SJSA1 (cell line): ENCODE results near the gene HRH1. TPM values are rescaled to one million over a fixed set of nuclear protein-coding genes. Genes with fewer than 3 reads are reported as not detected.

Experiments used
- DNase-seq, 2 experiments: peaks; one replicate each; pipeline ENCODE4 v3.0.0-alpha.2; 2015 to 2020; ENCODE audit warnings: low spot score in 2 of 2, low read depth in 1 of 2
- H3K27ac ChIP-seq: fragments of 250-450 bp; sonication (Bioruptor Pico); 2 replicates; pipeline ENCODE4 v1.5.1; 2020; ENCODE audit warnings: mild to moderate bottlenecking, moderate library complexity
- H3K27me3 ChIP-seq: fragments of 250-450 bp; sonication (Bioruptor Pico); replicated peaks from 2 replicates; pipeline ENCODE4 v1.5.1; 2020; ENCODE audit warnings: mild to moderate bottlenecking, moderate library complexity
- H3K36me3 ChIP-seq: fragments of 250-450 bp; sonication (Bioruptor Pico); 2 replicates; pipeline ENCODE4 v1.5.1; 2020; ENCODE audit warnings: mild to moderate bottlenecking
- H3K4me1 ChIP-seq: fragments of 250-450 bp; sonication (Bioruptor Pico); replicated peaks from 2 replicates; pipeline ENCODE4 v1.6.1; 2021; ENCODE audit warnings: mild to moderate bottlenecking
- H3K4me3 ChIP-seq: fragments of 250-450 bp; sonication (Bioruptor Pico); 2 replicates; pipeline ENCODE4 v1.5.1; 2020; ENCODE audit warnings: mild to moderate bottlenecking
- H3K9me3 ChIP-seq: fragments of 250-450 bp; sonication (Bioruptor Pico); replicated peaks from 2 replicates; pipeline ENCODE4 v1.5.1; 2020; ENCODE audit warnings: mild to moderate bottlenecking
- total RNA-seq: library from RNA; depleted of rRNA; stranded (reverse); fragments of >200 nt; shearing (Covaris generic); gene quantifications from 2 replicates; pipeline ENCODE4 v1.2.3, GENCODE V29; 2014

The HRH1 gene
- total RNA-seq, 1 experiment from 2014 or later = 21.9 TPM

DNA sequence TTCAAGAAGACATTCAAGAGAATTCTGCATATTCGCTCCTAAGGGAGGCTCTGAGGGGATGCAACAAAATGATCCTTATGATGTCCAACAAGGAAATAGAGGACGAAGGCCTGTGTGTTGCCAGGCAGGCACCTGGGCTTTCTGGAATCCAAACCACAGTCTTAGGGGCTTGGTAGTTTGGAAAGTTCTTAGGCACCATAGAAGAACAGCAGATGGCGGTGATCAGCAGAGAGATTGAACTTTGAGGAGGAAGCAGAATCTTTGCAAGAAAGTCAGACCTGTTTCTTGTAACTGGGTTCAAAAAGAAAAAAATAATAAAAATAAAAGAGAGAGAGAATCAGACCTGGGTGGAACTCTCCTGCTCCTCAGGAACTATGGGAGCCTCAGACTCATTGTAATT is 106.2 kb downstream of the HRH1 start:
- peaks cover 53% of the 10 kb centered on the region for H3K36me3 ChIP-seq

GRCh38 chr3:11269007-11269406 is 114.7 kb downstream of the HRH1 start:
- DNase-seq = no peak
- Histone ChIP-seq H3K4me3 (no peak overlapping the region), H3K36me3 (no peaks in the 10 kb centered on the region; the same call in 1 of the 2 replicates), H3K4me1 (peaks cover 12% of the 10 kb centered on the region), H3K27me3 (no peaks in the 10 kb centered on the region), H3K27ac (no peak overlapping the region), H3K9me3 (no peaks in the 10 kb centered on the region)

More for the DNA sequence above, 106.2 kb downstream of the HRH1 start:
- Histone ChIP-seq H3K9me3 (no peaks in the 10 kb centered on the region), H3K4me3 (no peak overlapping the region), H3K27me3 (no peaks in the 10 kb centered on the region), H3K27ac (no peak overlapping the region), H3K4me1 (no peaks in the 10 kb centered on the region)
- no peak for DNase-seq

- Histone ChIP-seq H3K4me1 (peaks cover 12% of the 10 kb centered on the region), H3K27me3 (no peaks in the 10 kb centered on the region), H3K27ac (peak within 1 kb of the TSS; percentile 83), H3K36me3 (peaks cover 21% of the 10 kb centered on the region), H3K4me3 (peak within 1 kb of the TSS; percentile 72), H3K9me3 (no peaks in the 10 kb centered on the region)
- DNase-seq = peak; percentile 91 to 96
These were observed 118.0 kb downstream of the HRH1 start, which contains the start of gene ATG7 for GRCh38 chr3:11271986-11272904. TSS of gene ATG7 (plus strand) at chr3:11272397. CDS start at chr3:11298696, 26,299 bp downstream.

- Histone ChIP-seq H3K27me3 (no peaks in the 10 kb centered on the region), H3K36me3 (peaks cover 24% of the 10 kb centered on the region), H3K27ac (peak overlapping the region; percentile 83), H3K9me3 (no peaks in the 10 kb centered on the region), H3K4me3 (peak overlapping the region; percentile 72), H3K4me1 (peaks cover 12% of the 10 kb centered on the region)
- no peak for DNase-seq
These were observed 118.7 kb downstream of the HRH1 start for GRCh38 chr3:11272906-11273574.

- H3K9me3 ChIP-seq = no peaks in the 10 kb centered on the region
- no peak overlapping the region for H3K27ac ChIP-seq
- H3K27me3 ChIP-seq = no peaks in the 10 kb centered on the region
- H3K4me1 ChIP-seq = peaks cover 19% of the 10 kb centered on the region
- no peak for DNase-seq
- H3K4me3 ChIP-seq = no peak overlapping the region
- peaks cover 24% of the 10 kb centered on the region for H3K36me3 ChIP-seq
These were observed 119.6 kb downstream of the HRH1 start for GRCh38 chr3:11273891-11274291.

DNA sequence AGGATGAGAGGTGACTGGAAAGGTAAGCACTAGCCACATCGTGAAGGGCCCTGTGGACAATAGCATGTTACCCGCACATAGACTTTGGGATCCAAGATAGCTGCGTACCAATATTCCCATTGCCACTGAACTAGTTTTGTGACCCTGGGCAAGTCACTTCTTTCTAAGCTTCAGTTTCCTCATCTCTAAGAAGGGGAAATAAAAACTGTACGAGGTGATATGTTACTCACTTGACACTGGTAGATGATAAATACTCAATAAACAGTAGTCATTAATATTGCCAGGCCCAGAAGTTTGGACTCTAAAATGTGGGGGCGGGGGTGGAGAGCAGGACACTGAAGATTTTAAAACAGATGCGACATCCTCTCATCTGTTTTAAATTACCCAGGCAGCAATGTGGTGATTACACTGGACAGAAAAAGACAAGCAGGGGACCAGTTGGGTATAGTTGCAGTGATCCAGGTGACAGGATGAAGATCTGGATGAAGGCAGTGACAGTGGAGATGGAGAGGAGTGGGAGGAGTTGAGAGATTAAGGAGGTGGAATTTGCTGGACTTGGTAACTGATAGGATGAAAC is 120.4 kb downstream of the HRH1 start:
- no peak overlapping the region for H3K27ac ChIP-seq
- no peaks in the 10 kb centered on the region for H3K9me3 ChIP-seq
- H3K36me3 ChIP-seq = peaks cover 27% of the 10 kb centered on the region
- peaks cover 25% of the 10 kb centered on the region for H3K4me1 ChIP-seq
- no peak for DNase-seq
- H3K4me3 ChIP-seq = no peak overlapping the region
- H3K27me3 ChIP-seq = no peaks in the 10 kb centered on the region

DNA sequence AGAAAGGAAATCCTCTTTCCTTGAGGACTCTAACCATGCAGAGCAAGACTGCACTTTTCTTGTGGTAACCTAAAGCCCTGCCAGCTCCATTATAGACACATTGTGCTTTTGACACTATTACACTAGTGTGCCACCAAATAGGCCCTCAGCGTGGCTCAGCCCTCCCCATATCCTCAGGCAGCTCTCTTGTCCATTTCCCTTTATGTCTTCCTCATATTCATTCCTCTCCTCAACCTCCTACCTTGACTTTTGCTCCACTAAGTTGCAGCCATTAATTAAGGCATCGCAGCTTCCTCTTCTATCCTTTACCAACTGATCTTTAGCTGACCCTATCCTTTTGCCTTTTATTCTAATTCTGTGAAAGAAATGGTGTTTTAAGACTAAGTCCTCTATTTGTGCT is 121.6 kb downstream of the HRH1 start:
- DNase-seq = no peak
- Histone ChIP-seq H3K27me3 (no peaks in the 10 kb centered on the region), H3K27ac (no peak overlapping the region), H3K9me3 (no peaks in the 10 kb centered on the region), H3K4me3 (no peak overlapping the region), H3K36me3 (peaks cover 35% of the 10 kb centered on the region), H3K4me1 (peaks cover 25% of the 10 kb centered on the region)

DNA sequence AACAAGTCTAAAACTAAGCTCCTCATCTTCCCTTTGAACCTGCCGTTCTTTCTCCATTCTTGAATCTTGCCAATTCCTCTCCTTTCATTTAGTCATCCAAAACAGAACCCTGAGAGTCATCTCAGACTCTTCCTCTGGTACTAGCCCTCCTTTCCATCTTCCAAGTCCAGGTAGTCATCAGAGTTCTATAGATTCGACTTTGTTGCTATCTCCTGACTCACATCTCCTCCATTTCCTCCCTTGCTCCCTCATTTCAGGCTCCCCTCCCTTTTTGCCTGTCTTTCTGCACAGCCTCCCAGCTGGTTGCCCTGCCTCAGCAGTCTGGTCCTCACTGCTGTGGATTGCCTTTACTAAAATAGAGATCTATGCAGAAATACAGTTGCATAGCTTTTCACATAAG is 122.6 kb downstream of the HRH1 start:
- H3K4me3 ChIP-seq = no peak overlapping the region
- H3K27ac ChIP-seq = no peak overlapping the region
- peaks cover 43% of the 10 kb centered on the region for H3K36me3 ChIP-seq
- DNase-seq = no peak
- no peaks in the 10 kb centered on the region for H3K9me3 ChIP-seq
- no peaks in the 10 kb centered on the region for H3K27me3 ChIP-seq
- peaks cover 22% of the 10 kb centered on the region for H3K4me1 ChIP-seq

DNA sequence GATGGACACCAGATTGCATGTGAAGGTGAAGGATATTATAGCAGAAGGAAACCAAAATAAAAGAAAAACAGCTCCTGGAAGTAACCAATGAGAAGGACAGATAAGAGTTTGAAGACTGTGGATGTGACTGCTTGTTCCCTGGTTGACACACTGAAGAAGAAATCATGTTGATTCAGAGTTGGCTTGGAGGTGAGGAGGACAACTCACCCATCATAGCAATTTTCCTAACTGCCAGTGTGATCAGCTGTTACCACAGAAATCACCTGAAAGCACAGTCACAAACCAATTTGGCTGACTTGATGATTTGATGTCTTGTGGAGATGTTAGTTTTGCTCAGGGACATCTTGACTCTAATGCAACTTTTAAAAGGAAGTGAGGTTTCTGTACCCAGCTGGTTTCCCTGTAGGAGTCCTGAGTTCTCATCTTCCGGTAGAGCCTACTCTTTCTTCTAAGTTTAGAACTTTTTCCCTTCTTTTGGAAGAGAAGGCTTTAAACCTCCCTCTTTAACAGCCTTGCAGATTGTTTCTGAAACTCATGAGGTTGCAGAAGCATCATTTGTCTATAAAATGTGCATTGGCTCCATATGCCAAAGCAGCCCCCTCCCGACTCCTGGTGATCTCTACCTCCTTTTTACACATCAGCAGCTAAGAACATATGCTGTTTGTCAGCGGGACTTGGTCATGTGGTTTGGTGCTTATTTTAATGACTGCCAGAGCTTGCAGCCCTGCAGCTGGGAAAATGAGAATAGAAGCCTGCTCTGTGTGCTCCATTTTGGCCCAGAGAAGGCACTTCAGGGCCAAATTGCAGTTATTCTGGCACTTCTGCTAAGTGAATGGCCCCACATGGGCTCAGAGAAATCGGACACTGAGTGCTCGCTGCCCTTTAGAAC is 128.2 kb downstream of the HRH1 start:
- DNase-seq = no peak
- Histone ChIP-seq H3K27me3 (no peaks in the 10 kb centered on the region), H3K9me3 (no peaks in the 10 kb centered on the region), H3K27ac (no peak overlapping the region), H3K4me1 (peaks cover 24% of the 10 kb centered on the region), H3K4me3 (no peak overlapping the region), H3K36me3 (peaks cover 53% of the 10 kb centered on the region)

DNA sequence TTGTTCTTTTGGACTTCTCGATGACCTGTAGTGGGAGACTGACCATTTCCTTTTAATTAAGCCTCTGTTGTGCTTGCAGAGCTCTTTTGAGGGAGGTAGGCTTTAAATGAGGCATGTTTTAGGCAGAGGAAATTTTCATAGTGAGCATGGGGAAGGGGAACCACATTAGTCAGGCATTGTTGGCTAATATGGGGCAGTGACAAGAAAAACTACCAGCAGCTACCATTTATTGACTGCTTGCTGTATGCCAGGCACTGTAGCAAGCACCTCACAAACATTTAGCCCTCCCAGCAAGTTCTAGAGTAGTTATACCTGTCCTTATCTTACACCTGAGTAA is 128.8 kb downstream of the HRH1 start:
- Histone ChIP-seq H3K27ac (no peak overlapping the region), H3K4me1 (peaks cover 30% of the 10 kb centered on the region), H3K4me3 (no peak overlapping the region), H3K9me3 (no peaks in the 10 kb centered on the region), H3K27me3 (no peaks in the 10 kb centered on the region), H3K36me3 (peaks cover 53% of the 10 kb centered on the region)
- DNase-seq = no peak

DNA sequence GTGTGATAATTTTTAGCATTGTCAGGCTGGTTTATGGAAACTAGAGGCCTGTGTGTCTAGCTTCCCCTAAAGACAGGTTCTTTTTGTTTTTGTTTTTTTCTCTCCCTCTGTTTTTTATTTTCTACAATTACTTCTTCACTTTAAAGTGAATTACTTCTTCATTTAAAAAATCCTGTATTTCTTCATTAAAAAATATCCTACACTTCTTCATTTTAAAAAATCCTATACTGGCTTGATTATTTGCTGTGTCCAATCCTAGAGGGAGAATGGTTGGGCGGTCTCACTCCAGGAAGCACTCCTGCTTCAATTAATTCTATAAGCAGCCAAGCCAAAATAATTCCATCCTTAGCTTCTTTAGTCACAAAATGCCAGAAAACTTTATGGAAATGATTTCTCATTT is 129.7 kb downstream of the HRH1 start:
- no peak overlapping the region for H3K4me3 ChIP-seq
- H3K27ac ChIP-seq = no peak overlapping the region
- H3K9me3 ChIP-seq = no peaks in the 10 kb centered on the region
- peaks cover 30% of the 10 kb centered on the region for H3K4me1 ChIP-seq
- no peaks in the 10 kb centered on the region for H3K27me3 ChIP-seq
- peaks cover 52% of the 10 kb centered on the region for H3K36me3 ChIP-seq
- no peak for DNase-seq

DNA sequence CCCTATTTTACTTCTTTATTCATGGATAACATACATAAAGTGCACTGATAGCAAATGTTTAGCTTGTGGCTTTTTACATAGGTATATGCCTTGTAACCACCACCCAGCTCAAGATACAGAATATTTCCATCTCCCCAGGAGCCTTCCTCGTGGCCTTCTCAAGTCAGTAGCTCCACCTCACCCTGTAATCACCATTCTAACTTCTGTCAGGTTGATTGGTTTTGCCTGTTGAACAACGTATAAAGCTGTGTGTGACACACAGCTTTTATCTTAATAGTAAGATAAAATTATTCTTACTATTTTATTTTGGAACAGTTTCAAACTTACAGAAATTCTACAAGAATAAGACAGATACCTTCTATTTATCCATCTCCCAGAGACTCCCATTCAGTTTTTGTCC is 131.2 kb downstream of the HRH1 start:
- no peak for DNase-seq
- H3K4me1 ChIP-seq = peaks cover 40% of the 10 kb centered on the region
- no peak overlapping the region for H3K27ac ChIP-seq
- H3K4me3 ChIP-seq = no peak overlapping the region
- no peaks in the 10 kb centered on the region for H3K27me3 ChIP-seq
- H3K36me3 ChIP-seq = peaks cover 52% of the 10 kb centered on the region
- no peaks in the 10 kb centered on the region for H3K9me3 ChIP-seq

DNA sequence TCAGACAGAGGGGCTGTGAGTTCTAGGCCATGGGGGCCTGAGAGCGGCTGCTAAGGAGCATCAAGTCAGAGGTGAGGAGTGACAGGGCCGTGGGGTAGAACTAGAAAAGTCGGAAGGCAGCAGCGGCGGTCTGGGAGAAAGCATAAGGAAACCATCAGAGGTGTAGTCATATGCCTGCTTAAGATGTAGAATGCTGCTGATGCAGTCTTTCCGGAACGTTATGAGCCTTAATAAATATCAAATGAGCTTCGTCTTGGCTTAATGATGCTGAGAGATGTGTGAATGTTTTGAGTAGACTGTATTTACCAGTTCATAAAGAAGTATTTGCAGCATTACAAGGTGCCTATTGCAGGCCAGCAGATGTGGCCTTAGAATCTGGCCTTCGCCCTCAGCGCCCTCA is 133.1 kb downstream of the HRH1 start:
- DNase-seq = no peak
- peaks cover 47% of the 10 kb centered on the region for H3K36me3 ChIP-seq
- no peak overlapping the region for H3K4me3 ChIP-seq
- peak overlapping the region; percentile 97 for H3K27ac ChIP-seq
- H3K4me1 ChIP-seq = peaks cover 59% of the 10 kb centered on the region
- H3K9me3 ChIP-seq = no peaks in the 10 kb centered on the region
- H3K27me3 ChIP-seq = no peaks in the 10 kb centered on the region
